Activated T-helper 2 cell treated with anti-CD3 and anti-CD28 coated beads, Interferon-gamma antibody, Interleukin-2, Interleukin-4, amounts not matched to agents 10 μg/mL and 5 μg/mL and 100 μg/mL, durations not matched to agents 14 hours and 24 hours and 36 hours (primary cell): ENCODE results near the gene CCDC158. TPM values are rescaled to one million over a fixed set of nuclear protein-coding genes. Genes with fewer than 3 reads are reported as not detected.

Experiments used
- DNase-seq: peaks from one replicate; pipeline ENCODE4 v3.0.0; 2021; ENCODE audit warnings: low spot score
- H3K27ac Mint-ChIP-seq: one replicate; pipeline ENCODE4 v1.8.0; 2021; ENCODE audit warnings: mixed read lengths
- H3K27me3 Mint-ChIP-seq: one replicate; pipeline ENCODE4 v1.8.0; 2021; ENCODE audit warnings: low read depth, mixed read lengths
- H3K36me3 Mint-ChIP-seq: one replicate; pipeline ENCODE4 v1.8.0; 2021; ENCODE audit warnings: low read depth, mixed read lengths
- H3K4me1 Mint-ChIP-seq: one replicate; pipeline ENCODE4 v1.8.0; 2021; ENCODE audit warnings: low read depth, mixed read lengths
- H3K4me3 Mint-ChIP-seq: one replicate; pipeline ENCODE4 v1.8.0; 2021; ENCODE audit warnings: low read depth, mild to moderate bottlenecking, moderate library complexity, mixed read lengths
- H3K9me3 Mint-ChIP-seq: one replicate; pipeline ENCODE4 v1.8.0; 2021; ENCODE audit warnings: mixed read lengths
- intact Hi-C: fragments of 100-400 bp; cut with micrococcal nuclease; formaldehyde crosslinking; loops from one replicate; pipeline ENCODE4 v1.15.1; 2023
- total RNA-seq: library from RNA; stranded (reverse); gene quantifications from 2 replicates; pipeline ENCODE4 v1.2.3, GENCODE V29; 2022

CCDC158 gene
- total RNA-seq, 1 donor from 2014 or later, result not detected

GRCh38 chr4:76420188-76420761, 666 bp downstream of the CCDC158 start:
- DNase-seq, result no peak
- Mint-ChIP-seq H3K36me3 (no peaks in the 10 kb centered on the region), H3K27ac (no peak overlapping the region)

GRCh38 chr4:76410636-76411035, 10.3 kb downstream of the CCDC158 start:
- no peaks in the 10 kb centered on the region for H3K36me3 Mint-ChIP-seq
- H3K9me3 Mint-ChIP-seq, result no peaks in the 10 kb centered on the region
- peaks cover 12% of the 10 kb centered on the region for H3K27me3 Mint-ChIP-seq
- no peak overlapping the region for H3K27ac Mint-ChIP-seq
- no peak for DNase-seq
- intact Hi-C loops, result no loop called here
- H3K4me1 Mint-ChIP-seq, result no peaks in the 10 kb centered on the region
- no peak overlapping the region for H3K4me3 Mint-ChIP-seq

More at GRCh38 chr4:76420188-76420761, 666 bp downstream of the CCDC158 start:
- H3K4me3 Mint-ChIP-seq, result no peak overlapping the region
- H3K9me3 Mint-ChIP-seq, result no peaks in the 10 kb centered on the region
- peaks cover 5% of the 10 kb centered on the region for H3K4me1 Mint-ChIP-seq
- intact Hi-C loops, result no loop called here
- H3K27me3 Mint-ChIP-seq, result peaks cover 20% of the 10 kb centered on the region

- no peak for DNase-seq
- no peak overlapping the region for H3K27ac Mint-ChIP-seq
- no peaks in the 10 kb centered on the region for H3K36me3 Mint-ChIP-seq
- H3K27me3 Mint-ChIP-seq, result peaks cover 27% of the 10 kb centered on the region
- no peak overlapping the region for H3K4me3 Mint-ChIP-seq
- H3K4me1 Mint-ChIP-seq, result no peaks in the 10 kb centered on the region
- H3K9me3 Mint-ChIP-seq, result no peaks in the 10 kb centered on the region
- intact Hi-C loops, result no loop called here
Measured at GRCh38 chr4:76407440-76408119, 13.4 kb downstream of the CCDC158 start.

GRCh38 chr4:76406081-76406480, 14.9 kb downstream of the CCDC158 start:
- Mint-ChIP-seq H3K4me1 (no peaks in the 10 kb centered on the region), H3K9me3 (no peaks in the 10 kb centered on the region), H3K27me3 (peaks cover 28% of the 10 kb centered on the region), H3K4me3 (no peak overlapping the region), H3K27ac (no peak overlapping the region), H3K36me3 (no peaks in the 10 kb centered on the region)
- intact Hi-C loops, result no loop called here
- no peak for DNase-seq

- Mint-ChIP-seq H3K27ac (no peak overlapping the region), H3K4me1 (no peaks in the 10 kb centered on the region), H3K27me3 (peaks cover 24% of the 10 kb centered on the region), H3K4me3 (no peak overlapping the region), H3K36me3 (no peaks in the 10 kb centered on the region), H3K9me3 (no peaks in the 10 kb centered on the region)
- intact Hi-C loops, result no loop called here
- no peak for DNase-seq
Measured at GRCh38 chr4:76401654-76402053, 19.3 kb downstream of the CCDC158 start.

- Mint-ChIP-seq H3K27me3 (peaks cover 32% of the 10 kb centered on the region), H3K4me3 (no peak overlapping the region), H3K9me3 (peaks cover 6% of the 10 kb centered on the region), H3K4me1 (no peaks in the 10 kb centered on the region), H3K36me3 (no peaks in the 10 kb centered on the region), H3K27ac (no peak overlapping the region)
- intact Hi-C loops, result no loop called here
- no peak for DNase-seq
Measured at GRCh38 chr4:76388160-76388908, 32.6 kb downstream of the CCDC158 start.

GRCh38 chr4:76386566-76387305, 34.2 kb downstream of the CCDC158 start:
- Mint-ChIP-seq H3K36me3 (no peaks in the 10 kb centered on the region), H3K27ac (no peak overlapping the region), H3K4me1 (no peaks in the 10 kb centered on the region), H3K27me3 (peaks cover 27% of the 10 kb centered on the region), H3K9me3 (peaks cover 6% of the 10 kb centered on the region), H3K4me3 (no peak overlapping the region)
- DNase-seq, result no peak
- intact Hi-C loops, result no loop called here

- Mint-ChIP-seq H3K27ac (no peak overlapping the region), H3K27me3 (peaks cover 20% of the 10 kb centered on the region), H3K4me3 (no peak overlapping the region), H3K36me3 (no peaks in the 10 kb centered on the region), H3K9me3 (peaks cover 6% of the 10 kb centered on the region), H3K4me1 (no peaks in the 10 kb centered on the region)
- intact Hi-C loops, result no loop called here
- no peak for DNase-seq
Measured at GRCh38 chr4:76385974-76386373, 35.0 kb downstream of the CCDC158 start.

- no peak overlapping the region for H3K4me3 Mint-ChIP-seq
- H3K4me1 Mint-ChIP-seq, result no peaks in the 10 kb centered on the region
- peaks cover 16% of the 10 kb centered on the region for H3K27me3 Mint-ChIP-seq
- intact Hi-C loops, result no loop called here
- H3K27ac Mint-ChIP-seq, result no peak overlapping the region
- no peaks in the 10 kb centered on the region for H3K36me3 Mint-ChIP-seq
- H3K9me3 Mint-ChIP-seq, result no peaks in the 10 kb centered on the region
- DNase-seq, result no peak
Measured at GRCh38 chr4:76384052-76384451, 36.9 kb downstream of the CCDC158 start.

- H3K4me1 Mint-ChIP-seq, result no peaks in the 10 kb centered on the region
- no peaks in the 10 kb centered on the region for H3K9me3 Mint-ChIP-seq
Measured at GRCh38 chr4:76383001-76383400, 37.9 kb downstream of the CCDC158 start.

GRCh38 chr4:76381986-76382385, 39.0 kb downstream of the CCDC158 start:
- no peak overlapping the region for H3K4me3 Mint-ChIP-seq
- no peak for DNase-seq

More at GRCh38 chr4:76383001-76383400, 37.9 kb downstream of the CCDC158 start:
- intact Hi-C loops, result no loop called here
- Mint-ChIP-seq H3K36me3 (no peaks in the 10 kb centered on the region), H3K4me3 (no peak overlapping the region), H3K27ac (no peak overlapping the region), H3K27me3 (peaks cover 15% of the 10 kb centered on the region)
- no peak for DNase-seq

GRCh38 chr4:76380561-76380960, 40.4 kb downstream of the CCDC158 start:
- Mint-ChIP-seq H3K36me3 (no peaks in the 10 kb centered on the region), H3K9me3 (no peaks in the 10 kb centered on the region), H3K4me1 (no peaks in the 10 kb centered on the region), H3K4me3 (no peak overlapping the region), H3K27me3 (peaks cover 20% of the 10 kb centered on the region), H3K27ac (no peak overlapping the region)
- DNase-seq, result no peak
- intact Hi-C loops, result no loop called here

More at GRCh38 chr4:76381986-76382385, 39.0 kb downstream of the CCDC158 start:
- no peaks in the 10 kb centered on the region for H3K36me3 Mint-ChIP-seq
- no peaks in the 10 kb centered on the region for H3K9me3 Mint-ChIP-seq
- H3K27me3 Mint-ChIP-seq, result peaks cover 19% of the 10 kb centered on the region
- H3K4me1 Mint-ChIP-seq, result no peaks in the 10 kb centered on the region
- no peak overlapping the region for H3K27ac Mint-ChIP-seq
- intact Hi-C loops, result no loop called here
